ENCODE results near the gene LSM4. TPM values are rescaled to one million over a fixed set of nuclear protein-coding genes. Genes with fewer than 3 reads are reported as not detected.
"Not testable (repeated sequence)": the region's sequence is repeated elsewhere in the genome, so short reads cannot be mapped to it uniquely, and the experiment has no call there.

LSM4 gene
- polyA plus RNA-seq, 4 donors: 80.4 to 119 (median 89.7) TPM

- DNase-seq (ENCODE audit: low read depth in 4 of 4, low spot score in 3 of 4): no peak
Measured at GRCh38 chr19:18342090-18342632, 19.3 kb upstream of the LSM4 start.

- DNase-seq (ENCODE audit: low read depth in 4 of 4, low spot score in 3 of 4): no peak
Measured at GRCh38 chr19:18340990-18341868, 18.4 kb upstream of the LSM4 start.

- no peak for DNase-seq (ENCODE audit: low read depth in 4 of 4, low spot score in 3 of 4)
Measured at GRCh38 chr19:18340190-18340989, 17.5 kb upstream of the LSM4 start, which contains the start of gene PGPEP1. PGPEP1 (plus strand) TSS chr19:18340598; CDS start chr19:18340682, 84 bp downstream.

- DNase-seq (ENCODE audit: low read depth in 4 of 4, low spot score in 3 of 4): no peak
Measured at GRCh38 chr19:18339723-18340122, 16.8 kb upstream of the LSM4 start.

GRCh38 chr19:18338541-18338940, 15.7 kb upstream of the LSM4 start:
- DNase-seq (ENCODE audit: low read depth in 4 of 4, low spot score in 3 of 4): no peak

GRCh38 chr19:18336121-18336520, 13.2 kb upstream of the LSM4 start:
- DNase-seq (ENCODE audit: low read depth in 4 of 4, low spot score in 3 of 4): no peak

- DNase-seq (ENCODE audit: low read depth in 4 of 4, low spot score in 3 of 4): no peak
Measured at GRCh38 chr19:18333680-18334079, 10.8 kb upstream of the LSM4 start.

GRCh38 chr19:18332917-18333530, 10.1 kb upstream of the LSM4 start:
- no peak for DNase-seq (ENCODE audit: low read depth in 4 of 4, low spot score in 3 of 4)

GRCh38 chr19:18330868-18331267, 8.0 kb upstream of the LSM4 start:
- no peak for DNase-seq (ENCODE audit: low read depth in 4 of 4, low spot score in 3 of 4)

- DNase-seq (ENCODE audit: low read depth in 4 of 4, low spot score in 3 of 4): no peak
Measured at GRCh38 chr19:18329035-18329376, 6.1 kb upstream of the LSM4 start.

- DNase-seq (ENCODE audit: low read depth in 4 of 4, low spot score in 3 of 4): peak; percentile 83 to 97 (median 92)
Measured at GRCh38 chr19:18328340-18329034, 5.6 kb upstream of the LSM4 start.

GRCh38 chr19:18326772-18327171, 3.9 kb upstream of the LSM4 start:
- no peak for DNase-seq (ENCODE audit: low read depth in 4 of 4, low spot score in 3 of 4)

- not testable (repeated sequence) for DNase-seq (ENCODE audit: low read depth in 4 of 4, low spot score in 3 of 4)
Measured at GRCh38 chr19:18324373-18324731, 1.5 kb upstream of the LSM4 start.

- DNase-seq (ENCODE audit: low read depth in 4 of 4, low spot score in 3 of 4): no peak
Measured at GRCh38 chr19:18322318-18322758, 538 bp downstream of the LSM4 start.

- no peak for DNase-seq (ENCODE audit: low read depth in 4 of 4, low spot score in 3 of 4)
Measured at GRCh38 chr19:18321734-18322102, 1.2 kb downstream of the LSM4 start.

- no peak for DNase-seq (ENCODE audit: low read depth in 4 of 4, low spot score in 3 of 4)
Measured at GRCh38 chr19:18320865-18321733, 1.8 kb downstream of the LSM4 start.

- DNase-seq (ENCODE audit: low read depth in 4 of 4, low spot score in 3 of 4): no peak
Measured at GRCh38 chr19:18319591-18320135, 3.2 kb downstream of the LSM4 start.

- DNase-seq (ENCODE audit: low read depth in 4 of 4, low spot score in 3 of 4): no peak
Measured at GRCh38 chr19:18317961-18318800, 4.7 kb downstream of the LSM4 start.

Data from right renal pelvis (tissue), 4 donors.